Progenitor cell of endocrine pancreas (in vitro differentiated cells): Measurements from ENCODE around the gene GALC. TPM values are rescaled to one million over a fixed set of nuclear protein-coding genes. Genes with fewer than 3 reads are reported as not detected.

ENCODE experiments used
- DNase-seq: peaks from one replicate; pipeline ENCODE4 v3.0.0; 2021; ENCODE audit warnings: low spot score; ENCODE audit not compliant: unreplicated experiment
- H3K27ac Mint-ChIP-seq: 2 replicates; pipeline ENCODE4 v1.8.0; 2021; ENCODE audit warnings: mild to moderate bottlenecking, moderate library complexity, mixed read lengths
- H3K27me3 Mint-ChIP-seq: 2 replicates; pipeline ENCODE4 v1.8.0; 2021; ENCODE audit warnings: mixed read lengths
- H3K36me3 Mint-ChIP-seq: 2 replicates; pipeline ENCODE4 v1.8.0; 2022; ENCODE audit warnings: mixed read lengths; ENCODE audit not compliant: insufficient read depth
- H3K4me1 Mint-ChIP-seq: 2 replicates; pipeline ENCODE4 v1.8.0; 2021; ENCODE audit warnings: low read depth, mixed read lengths
- H3K4me3 Mint-ChIP-seq: 2 replicates; pipeline ENCODE4 v1.8.0; 2021; ENCODE audit warnings: low read depth, mild to moderate bottlenecking, moderate library complexity, mixed read lengths
- H3K9me3 Mint-ChIP-seq: 2 replicates; pipeline ENCODE4 v1.8.0; 2021; ENCODE audit warnings: low read depth, mixed read lengths
- CTCF ChIP-seq: fragments of 200-600 bp; sonication (generic); IDR thresholded peaks from one replicate; pipeline ENCODE4 v1.5.0; 2021; ENCODE audit warnings: antibody characterized with exemption, mild to moderate bottlenecking; ENCODE audit not compliant: unreplicated experiment
- total RNA-seq: library from RNA; stranded (reverse); gene quantifications from 2 replicates; pipeline ENCODE4 v1.2.1, GENCODE V29; 2021

Gene GALC
- total RNA-seq, 1 donor from 2014 or later = 43.0 TPM

DNA sequence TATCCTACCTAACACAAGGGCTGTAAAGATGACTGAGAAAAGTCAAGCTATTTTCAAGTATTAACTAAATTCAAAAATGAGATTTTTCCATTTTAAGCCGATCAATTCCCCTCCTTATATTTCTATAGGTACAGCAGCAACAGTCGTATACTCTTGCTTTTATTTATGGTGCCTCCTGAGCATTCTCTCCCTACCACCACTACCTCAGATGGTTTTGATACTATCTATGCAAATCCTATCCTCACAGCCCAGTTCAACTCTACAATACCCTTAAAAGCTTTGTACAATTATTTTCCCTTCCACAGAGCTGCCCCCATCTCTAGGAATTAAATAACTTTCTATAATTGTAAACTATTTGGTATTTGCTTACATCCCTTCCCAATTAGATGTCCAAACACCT is 52.1 kb downstream of the GALC start:
- H3K4me3 Mint-ChIP-seq = no peak overlapping the region
- H3K9me3 Mint-ChIP-seq = no peaks in the 10 kb centered on the region
- H3K36me3 Mint-ChIP-seq = peaks cover 4% of the 10 kb centered on the region
- DNase-seq = no peak
- peaks cover 7% of the 10 kb centered on the region for H3K4me1 Mint-ChIP-seq
- H3K27me3 Mint-ChIP-seq = no peaks in the 10 kb centered on the region
- no peak overlapping the region for H3K27ac Mint-ChIP-seq
- no peak for TF ChIP-seq CTCF

- Mint-ChIP-seq H3K36me3 (peaks cover 4% of the 10 kb centered on the region), H3K4me3 (no peak overlapping the region), H3K27ac (no peak overlapping the region), H3K4me1 (peaks cover 11% of the 10 kb centered on the region), H3K9me3 (no peaks in the 10 kb centered on the region), H3K27me3 (no peaks in the 10 kb centered on the region)
- TF ChIP-seq CTCF = no peak
- no peak for DNase-seq
These were observed 52.6 kb downstream of the GALC start for GRCh38 chr14:87940382-87940781.

- no peak for TF ChIP-seq CTCF
- no peaks in the 10 kb centered on the region for H3K27me3 Mint-ChIP-seq
- H3K27ac Mint-ChIP-seq = no peak overlapping the region
These were observed 57.1 kb downstream of the GALC start for GRCh38 chr14:87935886-87936285.

DNA sequence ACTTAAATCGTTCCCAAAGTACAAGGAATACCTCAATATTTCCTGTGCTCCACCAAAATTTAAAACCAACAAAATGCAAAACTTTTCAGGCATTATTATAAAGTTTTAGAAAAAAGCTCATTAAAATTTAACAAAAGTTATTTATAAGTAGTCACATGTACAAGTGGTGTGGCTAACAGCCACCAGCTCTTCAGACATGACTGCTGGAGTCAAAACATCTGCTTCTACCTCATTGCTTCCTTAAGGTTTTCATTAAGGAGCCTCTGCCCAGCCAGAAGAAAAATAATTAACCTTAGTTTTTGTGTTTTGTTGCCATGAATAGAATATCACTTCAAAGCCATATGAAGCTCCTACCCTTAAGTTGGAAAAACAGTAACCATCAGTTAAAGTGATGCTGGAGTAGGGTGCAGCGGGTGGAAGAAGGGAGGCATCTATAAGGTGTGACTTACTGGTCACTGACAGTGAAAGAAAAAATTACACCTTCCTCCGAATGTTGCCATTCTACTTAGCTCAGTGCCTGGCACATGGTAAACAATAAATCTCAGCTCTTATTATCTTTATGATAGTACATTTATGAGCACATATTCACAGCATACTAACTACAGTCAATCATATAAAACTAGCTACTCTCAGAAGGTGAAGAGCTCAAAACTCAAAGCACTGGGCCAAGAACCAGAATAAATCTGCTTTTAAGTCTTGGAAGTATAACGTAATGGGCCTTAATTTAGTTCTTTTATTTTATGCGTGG is 57.7 kb downstream of the GALC start:
- peaks cover 6% of the 10 kb centered on the region for H3K4me1 Mint-ChIP-seq
- no peak overlapping the region for H3K4me3 Mint-ChIP-seq
- H3K36me3 Mint-ChIP-seq = peaks cover 27% of the 10 kb centered on the region
- H3K9me3 Mint-ChIP-seq = peaks cover 16% of the 10 kb centered on the region
- no peaks in the 10 kb centered on the region for H3K27me3 Mint-ChIP-seq
- TF ChIP-seq CTCF = no peak
- H3K27ac Mint-ChIP-seq = no peak overlapping the region
- DNase-seq = no peak

More at GRCh38 chr14:87935886-87936285, 57.1 kb downstream of the GALC start:
- Mint-ChIP-seq H3K9me3 (peaks cover 10% of the 10 kb centered on the region), H3K4me1 (peaks cover 6% of the 10 kb centered on the region), H3K4me3 (no peak overlapping the region), H3K36me3 (peaks cover 22% of the 10 kb centered on the region)
- no peak for DNase-seq

- no peak for DNase-seq
- no peak for TF ChIP-seq CTCF
- Mint-ChIP-seq H3K4me1 (peaks cover 6% of the 10 kb centered on the region), H3K4me3 (no peak overlapping the region), H3K27ac (no peak overlapping the region), H3K36me3 (peaks cover 33% of the 10 kb centered on the region), H3K27me3 (no peaks in the 10 kb centered on the region), H3K9me3 (peaks cover 26% of the 10 kb centered on the region)
These were observed 58.8 kb downstream of the GALC start for GRCh38 chr14:87934185-87934584.
